ENCODE measurements around the gene HOXA5.
A peak's percentile ranks its signal among the peaks of the same experiment; 100 is the strongest.

HOXA5 gene

DNA sequence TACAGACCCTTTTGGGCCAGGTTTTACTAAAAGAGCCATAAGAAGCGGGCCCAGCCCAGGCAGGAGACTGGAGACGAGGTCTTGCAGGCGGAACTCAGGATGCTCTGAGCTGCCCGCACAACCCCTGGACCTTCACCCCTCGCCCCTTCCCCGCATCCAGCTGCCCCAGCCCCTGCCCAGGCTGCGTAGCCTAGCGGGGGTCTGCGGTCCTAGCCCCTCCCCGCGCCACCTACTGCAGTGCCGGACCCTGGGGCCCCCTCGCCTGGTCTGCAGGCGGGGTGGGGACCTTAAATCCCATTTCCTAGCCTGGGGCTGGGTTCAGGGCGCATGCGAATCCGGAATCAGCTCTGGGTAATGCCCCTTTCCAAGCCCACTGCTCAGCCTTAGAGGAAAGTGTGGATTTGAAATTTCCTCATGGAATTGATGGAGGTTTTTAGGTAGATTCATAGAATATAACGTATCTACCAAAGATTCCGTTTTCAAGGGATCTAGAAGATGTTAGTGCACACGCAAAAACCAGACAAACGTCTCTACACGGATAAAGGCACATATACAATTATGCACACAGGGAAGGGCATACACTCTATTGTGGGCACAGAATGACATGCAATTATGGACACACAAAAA, 9.4 kb upstream of the HOXA5 start (continued):
- TF ChIP-seq, protein P1, sequence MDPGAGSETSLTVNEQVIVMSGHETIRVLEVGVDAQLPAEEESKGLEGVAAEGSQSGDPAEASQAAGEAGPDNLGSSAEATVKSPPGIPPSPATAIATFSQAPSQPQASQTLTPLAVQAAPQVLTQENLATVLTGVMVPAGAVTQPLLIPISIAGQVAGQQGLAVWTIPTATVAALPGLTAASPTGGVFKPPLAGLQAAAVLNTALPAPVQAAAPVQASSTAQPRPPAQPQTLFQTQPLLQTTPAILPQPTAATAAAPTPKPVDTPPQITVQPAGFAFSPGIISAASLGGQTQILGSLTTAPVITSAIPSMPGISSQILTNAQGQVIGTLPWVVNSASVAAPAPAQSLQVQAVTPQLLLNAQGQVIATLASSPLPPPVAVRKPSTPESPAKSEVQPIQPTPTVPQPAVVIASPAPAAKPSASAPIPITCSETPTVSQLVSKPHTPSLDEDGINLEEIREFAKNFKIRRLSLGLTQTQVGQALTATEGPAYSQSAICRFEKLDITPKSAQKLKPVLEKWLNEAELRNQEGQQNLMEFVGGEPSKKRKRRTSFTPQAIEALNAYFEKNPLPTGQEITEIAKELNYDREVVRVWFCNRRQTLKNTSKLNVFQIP (CRISPR knock-in tag; IDR thresholded peaks at IDR 0.05; ENCODE audit: borderline replicate concordance, low read depth), result no peak

DNA sequence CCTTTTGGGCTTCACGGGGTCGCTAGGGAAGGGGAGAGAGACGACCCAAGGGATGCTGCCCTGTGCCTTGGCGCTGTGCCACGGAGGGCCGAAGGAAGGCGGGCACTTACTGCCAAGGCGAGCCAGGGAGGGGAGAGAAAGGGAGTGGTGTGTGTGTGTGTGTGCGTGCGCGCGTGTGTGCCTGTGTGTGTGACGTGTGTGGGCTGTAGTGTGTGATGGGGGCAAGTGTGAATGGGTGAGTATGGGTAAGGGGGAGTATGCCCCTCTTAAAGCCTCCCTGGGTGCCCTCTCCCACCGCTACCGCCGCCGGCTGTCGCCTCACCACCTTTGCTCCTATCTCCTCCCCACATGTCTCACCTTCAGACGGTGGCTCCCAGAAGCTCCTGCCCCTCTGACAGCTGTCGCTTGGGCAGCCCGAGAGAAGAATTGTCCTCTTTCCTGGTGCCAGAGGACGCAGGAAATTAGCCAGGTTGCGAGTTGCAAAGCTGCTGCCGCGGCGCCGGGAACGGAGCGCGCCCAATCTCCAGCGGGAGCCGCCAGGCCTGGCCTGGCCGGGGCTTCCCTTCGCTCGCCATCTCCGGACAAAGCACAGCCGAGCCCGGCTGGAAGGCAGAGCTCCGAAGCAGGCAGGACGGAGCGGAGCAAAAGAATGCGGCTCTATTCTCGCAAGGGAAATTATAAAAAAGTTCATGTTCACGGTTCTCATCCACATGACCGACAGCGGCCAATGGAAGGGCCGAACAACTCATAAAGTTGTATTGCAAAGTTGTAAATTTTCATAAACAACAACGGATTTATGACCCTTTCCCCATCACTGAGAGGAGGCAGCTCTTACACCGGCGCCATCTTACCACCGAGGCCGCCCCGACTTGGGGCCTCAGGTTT, 8.7 kb upstream of the HOXA5 start, which contains the start of gene HOXA3:
Gene HOXA3, minus strand, starts transcription at position 653 of the 885 bp plus-strand sequence. CDS start 41,943 bp downstream, outside the sequence.
- TF ChIP-seq TOX (CRISPR knock-in tag; IDR thresholded peaks at IDR 0.05; ENCODE audit: borderline replicate concordance), result no peak
- no peak for TF ChIP-seq SNAI2 (CRISPR knock-in tag; IDR thresholded peaks at IDR 0.05)
- TF ChIP-seq, protein P1 (CRISPR knock-in tag; IDR thresholded peaks at IDR 0.05; ENCODE audit: borderline replicate concordance, low read depth), result no peak
- no peak for TF ChIP-seq ZNF565 (CRISPR knock-in tag; conservative IDR thresholded peaks at IDR 0.05; ENCODE audit: low read depth)
- no peak for TF ChIP-seq ZFP3 (CRISPR knock-in tag; IDR thresholded peaks at IDR 0.05)
- no peak for TF ChIP-seq ARNTL (CRISPR knock-in tag; IDR thresholded peaks at IDR 0.05; ENCODE audit: borderline replicate concordance, low read depth)
- TF ChIP-seq, protein P2, sequence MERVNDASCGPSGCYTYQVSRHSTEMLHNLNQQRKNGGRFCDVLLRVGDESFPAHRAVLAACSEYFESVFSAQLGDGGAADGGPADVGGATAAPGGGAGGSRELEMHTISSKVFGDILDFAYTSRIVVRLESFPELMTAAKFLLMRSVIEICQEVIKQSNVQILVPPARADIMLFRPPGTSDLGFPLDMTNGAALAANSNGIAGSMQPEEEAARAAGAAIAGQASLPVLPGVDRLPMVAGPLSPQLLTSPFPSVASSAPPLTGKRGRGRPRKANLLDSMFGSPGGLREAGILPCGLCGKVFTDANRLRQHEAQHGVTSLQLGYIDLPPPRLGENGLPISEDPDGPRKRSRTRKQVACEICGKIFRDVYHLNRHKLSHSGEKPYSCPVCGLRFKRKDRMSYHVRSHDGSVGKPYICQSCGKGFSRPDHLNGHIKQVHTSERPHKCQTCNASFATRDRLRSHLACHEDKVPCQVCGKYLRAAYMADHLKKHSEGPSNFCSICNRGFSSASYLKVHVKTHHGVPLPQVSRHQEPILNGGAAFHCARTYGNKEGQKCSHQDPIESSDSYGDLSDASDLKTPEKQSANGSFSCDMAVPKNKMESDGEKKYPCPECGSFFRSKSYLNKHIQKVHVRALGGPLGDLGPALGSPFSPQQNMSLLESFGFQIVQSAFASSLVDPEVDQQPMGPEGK (CRISPR knock-in tag; IDR thresholded peaks at IDR 0.05; ENCODE audit: borderline replicate concordance), result no peak
- TF ChIP-seq GLIS3 (CRISPR knock-in tag; IDR thresholded peaks at IDR 0.05), result no peak
- TF ChIP-seq, protein P3, sequence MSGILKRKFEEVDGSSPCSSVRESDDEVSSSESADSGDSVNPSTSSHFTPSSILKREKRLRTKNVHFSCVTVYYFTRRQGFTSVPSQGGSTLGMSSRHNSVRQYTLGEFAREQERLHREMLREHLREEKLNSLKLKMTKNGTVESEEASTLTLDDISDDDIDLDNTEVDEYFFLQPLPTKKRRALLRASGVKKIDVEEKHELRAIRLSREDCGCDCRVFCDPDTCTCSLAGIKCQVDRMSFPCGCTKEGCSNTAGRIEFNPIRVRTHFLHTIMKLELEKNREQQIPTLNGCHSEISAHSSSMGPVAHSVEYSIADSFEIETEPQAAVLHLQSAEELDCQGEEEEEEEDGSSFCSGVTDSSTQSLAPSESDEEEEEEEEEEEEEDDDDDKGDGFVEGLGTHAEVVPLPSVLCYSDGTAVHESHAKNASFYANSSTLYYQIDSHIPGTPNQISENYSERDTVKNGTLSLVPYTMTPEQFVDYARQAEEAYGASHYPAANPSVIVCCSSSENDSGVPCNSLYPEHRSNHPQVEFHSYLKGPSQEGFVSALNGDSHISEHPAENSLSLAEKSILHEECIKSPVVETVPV (CRISPR knock-in tag; IDR thresholded peaks at IDR 0.05), result no peak
- TF ChIP-seq PPARA (CRISPR knock-in tag; IDR thresholded peaks at IDR 0.05; ENCODE audit: borderline replicate concordance), result no peak
- no peak for TF ChIP-seq OSR1 (CRISPR knock-in tag; IDR thresholded peaks at IDR 0.05)
- TF ChIP-seq BACH2 (CRISPR knock-in tag; IDR thresholded peaks at IDR 0.05; ENCODE audit: borderline replicate concordance), result no peak
- TF ChIP-seq ISL1 (CRISPR knock-in tag; IDR thresholded peaks at IDR 0.05), result no peak
- TF ChIP-seq ZC3H10 (CRISPR knock-in tag; IDR thresholded peaks at IDR 0.05), result no peak
- no peak for TF ChIP-seq ESRRG (CRISPR knock-in tag; IDR thresholded peaks at IDR 0.05)
- TF ChIP-seq RARB (CRISPR knock-in tag; IDR thresholded peaks at IDR 0.05), result no peak
- no peak for TF ChIP-seq CSDC2 (CRISPR knock-in tag; IDR thresholded peaks at IDR 0.05)
- no peak for TF ChIP-seq ZNF70 (CRISPR knock-in tag; IDR thresholded peaks at IDR 0.05)
- peak; percentile 17 for ATAC-seq

DNA sequence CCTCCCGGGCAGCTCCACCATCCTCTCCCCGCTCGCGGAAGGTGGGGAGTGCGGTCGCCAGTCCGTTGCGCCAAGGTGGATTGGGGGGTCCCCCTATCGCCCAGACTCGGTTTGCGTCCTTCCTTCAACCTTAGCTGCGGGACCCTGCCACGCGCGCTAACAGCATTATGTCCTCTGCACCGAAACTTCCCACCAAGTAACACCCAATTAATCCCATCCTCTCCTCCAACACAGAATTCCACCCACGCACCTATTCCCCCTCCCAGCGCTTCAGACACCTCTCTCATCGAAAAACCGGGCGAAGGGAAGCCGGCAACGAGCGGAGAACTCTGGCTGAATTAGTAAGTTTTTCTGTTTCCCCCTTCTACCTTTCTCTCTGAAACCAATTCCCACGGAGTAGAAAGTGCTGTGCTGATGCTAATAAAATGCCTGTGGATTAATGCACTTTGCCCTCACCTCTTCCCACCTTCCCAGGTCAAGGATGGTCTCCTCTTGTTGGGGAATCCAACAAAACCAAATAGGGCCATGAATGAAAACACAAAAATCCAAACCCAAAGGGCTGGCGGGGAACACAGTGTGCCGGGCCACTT, 8.0 kb upstream of the HOXA5 start:
- TF ChIP-seq ZNF70 (CRISPR knock-in tag; IDR thresholded peaks at IDR 0.05), result no peak
- TF ChIP-seq, protein P3 (CRISPR knock-in tag; IDR thresholded peaks at IDR 0.05), result no peak
- no peak for TF ChIP-seq ZFP3 (CRISPR knock-in tag; IDR thresholded peaks at IDR 0.05)
- no peak for TF ChIP-seq ARNTL (CRISPR knock-in tag; IDR thresholded peaks at IDR 0.05; ENCODE audit: borderline replicate concordance, low read depth)
- no peak for TF ChIP-seq PPARA (CRISPR knock-in tag; IDR thresholded peaks at IDR 0.05; ENCODE audit: borderline replicate concordance)
- TF ChIP-seq, protein P4, sequence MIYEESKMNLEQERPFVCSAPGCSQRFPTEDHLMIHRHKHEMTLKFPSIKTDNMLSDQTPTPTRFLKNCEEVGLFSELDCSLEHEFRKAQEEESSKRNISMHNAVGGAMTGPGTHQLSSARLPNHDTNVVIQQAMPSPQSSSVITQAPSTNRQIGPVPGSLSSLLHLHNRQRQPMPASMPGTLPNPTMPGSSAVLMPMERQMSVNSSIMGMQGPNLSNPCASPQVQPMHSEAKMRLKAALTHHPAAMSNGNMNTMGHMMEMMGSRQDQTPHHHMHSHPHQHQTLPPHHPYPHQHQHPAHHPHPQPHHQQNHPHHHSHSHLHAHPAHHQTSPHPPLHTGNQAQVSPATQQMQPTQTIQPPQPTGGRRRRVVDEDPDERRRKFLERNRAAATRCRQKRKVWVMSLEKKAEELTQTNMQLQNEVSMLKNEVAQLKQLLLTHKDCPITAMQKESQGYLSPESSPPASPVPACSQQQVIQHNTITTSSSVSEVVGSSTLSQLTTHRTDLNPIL (CRISPR knock-in tag; IDR thresholded peaks at IDR 0.05; ENCODE audit: low read depth), result no peak
- no peak for TF ChIP-seq ISL1 (CRISPR knock-in tag; IDR thresholded peaks at IDR 0.05)
- TF ChIP-seq GLIS3 (CRISPR knock-in tag; IDR thresholded peaks at IDR 0.05), result no peak
- no peak for TF ChIP-seq ZNF8 (CRISPR knock-in tag; IDR thresholded peaks at IDR 0.05)
- TF ChIP-seq ESRRG (CRISPR knock-in tag; IDR thresholded peaks at IDR 0.05), result no peak
- TF ChIP-seq TCF4 (CRISPR knock-in tag; IDR thresholded peaks at IDR 0.05; ENCODE audit: borderline replicate concordance), result no peak
- TF ChIP-seq TOX (CRISPR knock-in tag; IDR thresholded peaks at IDR 0.05; ENCODE audit: borderline replicate concordance), result no peak
- no peak for TF ChIP-seq ZFP30 (CRISPR knock-in tag; IDR thresholded peaks at IDR 0.05)
- TF ChIP-seq RARB (CRISPR knock-in tag; IDR thresholded peaks at IDR 0.05), result no peak
- ATAC-seq, result no peak
